PC-9 (cell line): ENCODE data around the gene PWWP2A. TPM values are rescaled to one million over a fixed set of nuclear protein-coding genes. Genes with fewer than 3 reads are reported as not detected.

Experiments
- BruUV-seq: library from RNA; stranded (reverse); fragments of 400-500 nt; replicated peaks from 2 replicates; lab custom pipeline; 2021; lab: Mats Ljungman, UMichigan
- CTCF ChIA-PET: fragments of 300-600 bp; sonication (Branson Sonifier 250); formaldehyde crosslinking; loops from one replicate; lab custom pipeline; 2022; ENCODE audit warnings: antibody characterized with exemption; lab: Charles Lee
- POLR2A ChIA-PET: fragments of 300-600 bp; sonication (Branson Sonifier 250); formaldehyde crosslinking; loops from one replicate; lab custom pipeline; 2022; ENCODE audit warnings: antibody characterized with exemption; ENCODE audit not compliant: unreplicated experiment; lab: Charles Lee
- DNase-seq, 2 experiments: peaks; one replicate each; pipeline versions ENCODE4 v3.0.0 to v3.0.0-alpha.2; 2015 to 2022; ENCODE audit warnings: mixed read lengths in 1 of 2
- H2AFZ ChIP-seq: fragments of 200-600 bp; sonication (generic); 2 replicates; pipeline ENCODE4 v1.8.1; 2017; ENCODE audit warnings: antibody characterized with exemption
- H3F3A ChIP-seq: fragments of 200-600 bp; sonication (generic); 2 replicates; pipeline ENCODE4 v1.8.1; 2017; ENCODE audit warnings: antibody characterized with exemption, mild to moderate bottlenecking, low read depth; ENCODE audit not compliant: insufficient read depth
- H3K27ac ChIP-seq: fragments of 200-600 bp; sonication (generic); 2 replicates; pipeline ENCODE4 v1.6.1; 2016; ENCODE audit warnings: mixed run types
- H3K27me3 ChIP-seq: fragments of 200-600 bp; sonication (generic); 2 replicates; pipeline ENCODE4 v1.6.1; 2016; ENCODE audit warnings: low read depth, mixed run types; ENCODE audit not compliant: insufficient read depth
- H3K36me3 ChIP-seq: fragments of 200-600 bp; sonication (generic); 2 replicates; pipeline ENCODE4 v1.6.1; 2016; ENCODE audit warnings: low read depth, mixed run types
- H3K4me1 ChIP-seq: fragments of 200-600 bp; sonication (generic); replicated peaks from 2 replicates; pipeline ENCODE4 v1.6.1; 2016; ENCODE audit warnings: mixed run types; ENCODE audit not compliant: insufficient read depth
- H3K4me2 ChIP-seq: fragments of 200-600 bp; sonication (generic); 2 replicates; pipeline ENCODE4 v1.6.1; 2017; ENCODE audit warnings: mixed run types
- H3K4me3 ChIP-seq: fragments of 200-600 bp; sonication (generic); 2 replicates; pipeline ENCODE4 v1.6.1; 2016; ENCODE audit warnings: mixed run types
- H3K79me2 ChIP-seq: fragments of 200-600 bp; sonication (generic); 2 replicates; pipeline ENCODE4 v1.6.1; 2017; ENCODE audit warnings: low read depth, mixed run types
- H3K9me2 ChIP-seq: fragments of 200-600 bp; sonication (generic); 2 replicates; pipeline ENCODE4 v1.8.1; 2017; ENCODE audit warnings: mild to moderate bottlenecking; ENCODE audit not compliant: insufficient read depth
- H3K9me3 ChIP-seq: fragments of 200-600 bp; sonication (generic); 2 replicates; pipeline ENCODE4 v1.8.1; 2016; ENCODE audit warnings: low read depth; ENCODE audit not compliant: insufficient read depth
- H4K20me1 ChIP-seq: fragments of 200-600 bp; sonication (generic); 2 replicates; pipeline ENCODE4 v1.8.1; 2017; ENCODE audit not compliant: insufficient read depth
- EZH2 ChIP-seq: fragments of 200-600 bp; sonication (generic); IDR thresholded peaks from 2 replicates; pipeline ENCODE4 v1.8.0; 2017; ENCODE audit warnings: antibody characterized with exemption, low read depth
- intact Hi-C: fragments of 100-400 bp; cut with micrococcal nuclease; formaldehyde crosslinking; loops from one replicate; pipeline ENCODE4 v1.10.0; 2022; ENCODE audit not compliant: unreplicated experiment
- total RNA-seq: library from RNA; stranded (reverse); gene quantifications from 2 replicates; pipeline ENCODE4 v1.2.3, GENCODE V29; 2021
- TF ChIP-seq, protein P1 (sequence below): fragments of 200-600 bp; sonication (generic); conservative IDR thresholded peaks from 2 replicates; pipeline ENCODE4 v1.6.1; 2017; ENCODE audit warnings: mixed run types, antibody characterized with exemption, mild to moderate bottlenecking, moderate library complexity

The PWWP2A gene
- total RNA-seq, 1 experiment from 2014 or later: 19.9 TPM

DNA sequence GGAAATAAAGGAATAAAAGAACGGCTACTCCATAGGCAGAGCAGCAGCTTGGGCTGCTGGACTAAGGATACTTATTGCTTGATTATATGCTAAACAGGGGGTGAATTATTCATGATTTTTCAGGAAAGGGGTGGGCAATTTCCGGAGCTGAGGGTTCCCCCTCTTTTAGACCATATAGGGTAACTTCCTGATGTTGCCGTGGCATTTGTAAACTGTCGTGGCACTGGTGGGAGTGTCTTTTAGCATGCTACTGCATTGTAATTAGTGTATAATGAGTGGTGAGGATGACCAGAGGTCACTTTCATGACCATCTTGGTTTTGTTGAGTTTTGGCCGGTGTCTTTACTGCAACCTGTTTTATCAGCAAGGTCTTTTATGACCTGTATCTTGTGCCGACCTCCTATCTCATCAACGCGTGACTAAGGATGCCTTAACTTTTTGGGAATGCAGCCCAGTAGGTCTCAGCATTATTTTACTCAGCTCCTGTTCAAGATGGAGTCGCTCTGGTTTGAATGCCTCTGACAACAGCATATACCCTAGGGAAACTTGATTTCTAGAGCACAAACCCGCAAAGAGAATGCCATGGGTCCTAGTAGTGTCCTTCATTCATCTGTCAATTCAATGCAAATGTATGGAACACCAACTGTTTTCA lies 47.8 kb upstream of the PWWP2A start:
- peaks cover 41% of the 10 kb centered on the region for H3K4me1 ChIP-seq

DNA sequence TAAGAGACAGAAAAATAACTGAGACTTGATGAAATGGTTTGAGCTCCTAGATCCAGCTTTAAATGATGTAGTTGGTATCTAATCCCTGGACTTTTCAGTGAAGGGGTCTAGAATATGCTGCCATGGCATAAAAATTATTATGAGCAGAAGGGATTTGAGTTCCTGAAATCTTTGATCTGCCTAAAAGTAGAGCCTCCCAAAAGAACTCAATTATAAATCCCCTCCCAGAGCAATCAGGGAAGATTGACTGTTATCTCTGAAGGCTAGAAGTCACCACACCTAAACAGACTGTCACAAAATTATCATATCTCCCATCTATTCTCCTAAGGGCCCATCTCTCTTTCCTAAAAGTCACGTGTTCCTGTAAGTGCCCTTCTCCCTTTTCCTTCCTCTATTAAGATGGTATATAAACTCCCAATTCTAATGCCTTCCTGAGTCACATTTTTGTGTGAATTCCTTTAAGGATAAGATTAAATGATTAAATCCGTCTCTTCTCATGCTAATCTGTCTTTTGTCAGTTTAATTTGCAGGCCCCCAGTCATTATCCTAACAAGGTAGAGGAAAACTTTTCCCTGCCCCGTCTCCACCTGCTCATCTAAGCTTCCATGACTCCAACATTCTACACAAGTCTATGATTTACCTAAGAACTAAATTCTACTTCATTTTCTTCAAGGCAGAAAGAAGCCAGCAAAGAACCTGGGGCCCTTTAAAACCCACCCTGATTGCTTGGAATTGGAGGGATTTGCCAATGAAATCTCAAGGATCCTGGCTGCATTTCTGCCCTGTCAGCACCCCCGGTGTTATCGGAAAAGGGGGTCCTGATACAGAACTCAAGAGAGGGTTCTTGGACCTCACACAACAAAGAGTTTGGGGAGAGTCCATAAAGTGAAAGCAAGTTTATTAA lies 47.1 kb upstream of the PWWP2A start:
- H3K27me3 ChIP-seq: no peaks in the 10 kb centered on the region
- H3F3A ChIP-seq: peaks cover 33% of the 10 kb centered on the region; the same call in 1 of the 2 replicates
- DNase-seq: no peak
- POLR2A ChIA-PET: interaction anchor here (0.5 to 1.5 kb wide), 5 partner anchors 22 to 255 kb away, joined by 5 to 11 read pairs (median 8); partner anchors contain the start of gene PWWP2A
- H3K9me2 ChIP-seq: no peaks in the 10 kb centered on the region
- peak overlapping the region; percentile 84 for H3K4me2 ChIP-seq
- H3K36me3 ChIP-seq: no peaks in the 10 kb centered on the region
- H4K20me1 ChIP-seq: no peaks in the 10 kb centered on the region
- no peak for TF ChIP-seq EZH2
- TF ChIP-seq, protein P1, sequence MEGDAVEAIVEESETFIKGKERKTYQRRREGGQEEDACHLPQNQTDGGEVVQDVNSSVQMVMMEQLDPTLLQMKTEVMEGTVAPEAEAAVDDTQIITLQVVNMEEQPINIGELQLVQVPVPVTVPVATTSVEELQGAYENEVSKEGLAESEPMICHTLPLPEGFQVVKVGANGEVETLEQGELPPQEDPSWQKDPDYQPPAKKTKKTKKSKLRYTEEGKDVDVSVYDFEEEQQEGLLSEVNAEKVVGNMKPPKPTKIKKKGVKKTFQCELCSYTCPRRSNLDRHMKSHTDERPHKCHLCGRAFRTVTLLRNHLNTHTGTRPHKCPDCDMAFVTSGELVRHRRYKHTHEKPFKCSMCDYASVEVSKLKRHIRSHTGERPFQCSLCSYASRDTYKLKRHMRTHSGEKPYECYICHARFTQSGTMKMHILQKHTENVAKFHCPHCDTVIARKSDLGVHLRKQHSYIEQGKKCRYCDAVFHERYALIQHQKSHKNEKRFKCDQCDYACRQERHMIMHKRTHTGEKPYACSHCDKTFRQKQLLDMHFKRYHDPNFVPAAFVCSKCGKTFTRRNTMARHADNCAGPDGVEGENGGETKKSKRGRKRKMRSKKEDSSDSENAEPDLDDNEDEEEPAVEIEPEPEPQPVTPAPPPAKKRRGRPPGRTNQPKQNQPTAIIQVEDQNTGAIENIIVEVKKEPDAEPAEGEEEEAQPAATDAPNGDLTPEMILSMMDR: no peak
- peaks cover 41% of the 10 kb centered on the region for H3K4me1 ChIP-seq
- 0 out of 2 replicates have a peak overlapping the region, but pooled peaks have one; percentile 43 for H3K4me3 ChIP-seq
- peak overlapping the region; percentile 93 for H3K27ac ChIP-seq
- intact Hi-C loops: no loop called here
- BruUV-seq: TSS peak; percentile 85
- 0 out of 2 replicates have a peak overlapping the region, but pooled peaks have one; percentile 31 for H2AFZ ChIP-seq
- no peaks in the 10 kb centered on the region for H3K79me2 ChIP-seq
- CTCF ChIA-PET: interaction anchor here (0.5 kb wide), 1 partner anchor 77 kb away, joined by 11 read pairs; no protein-coding TSS in a partner anchor
- no peaks in the 10 kb centered on the region for H3K9me3 ChIP-seq

More for the DNA sequence above, 47.8 kb upstream of the PWWP2A start:
- POLR2A ChIA-PET: no interaction called here
- intact Hi-C loops: no loop called here
- no peak overlapping the region for H3K4me3 ChIP-seq
- CTCF ChIA-PET: no interaction called here
- no peaks in the 10 kb centered on the region for H3K9me2 ChIP-seq
- peak overlapping the region; percentile 93; the same call in 1 of the 2 replicates for H3K27ac ChIP-seq
- H3K9me3 ChIP-seq: no peaks in the 10 kb centered on the region
- H3F3A ChIP-seq: peaks cover 33% of the 10 kb centered on the region; the same call in 1 of the 2 replicates
- no peaks in the 10 kb centered on the region for H3K36me3 ChIP-seq
- H2AFZ ChIP-seq: no peak overlapping the region
- DNase-seq: no peak
- no peaks in the 10 kb centered on the region for H4K20me1 ChIP-seq
- H3K79me2 ChIP-seq: no peaks in the 10 kb centered on the region
- H3K4me2 ChIP-seq: peak overlapping the region; percentile 52; the same call in 1 of the 2 replicates
- no TSS peak for BruUV-seq
- TF ChIP-seq EZH2: no peak
- TF ChIP-seq, protein P1: no peak
- no peaks in the 10 kb centered on the region for H3K27me3 ChIP-seq
